Limb (tissue), 2 donors: ENCODE data around the gene LRRC53.

Experiments used
- DNase-seq, 2 donors: peaks; one replicate each; pipeline ENCODE4 v3.0.0-alpha.2; 2016; ENCODE audit errors: extremely low spot score in 2 of 2

The LRRC53 gene

DNA sequence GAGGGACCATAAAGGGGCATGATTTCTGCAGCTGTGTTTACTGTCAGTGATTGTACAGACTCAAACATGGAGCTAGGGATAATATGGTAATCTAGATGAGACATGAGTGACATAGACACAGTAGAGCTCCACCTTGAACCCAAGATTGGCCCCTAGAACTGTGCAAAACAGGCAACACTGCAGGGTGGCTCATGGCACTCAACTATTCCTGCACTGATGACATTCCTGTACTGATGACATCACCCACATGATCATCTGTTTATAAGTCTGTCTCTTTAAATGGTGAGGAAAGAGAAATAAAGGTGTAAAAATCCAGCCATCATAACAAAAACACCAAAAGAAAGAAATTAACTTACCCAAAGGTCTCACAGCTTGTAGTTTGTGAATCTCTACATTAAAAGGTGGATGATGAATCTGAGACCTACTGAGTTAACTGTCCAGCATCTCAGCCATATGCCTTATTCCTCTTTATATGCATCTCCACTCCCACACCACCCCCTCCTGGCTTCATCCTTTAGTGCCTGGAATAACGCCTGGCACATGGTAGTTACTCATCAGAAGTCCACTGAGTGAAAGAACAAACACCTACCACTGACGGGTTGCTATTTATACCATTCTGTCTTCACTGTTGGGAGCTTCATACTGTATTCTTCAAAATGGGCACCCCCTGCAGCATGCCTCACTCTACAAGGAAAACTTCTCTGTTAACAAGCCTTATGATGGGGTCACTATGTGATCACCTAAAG is at the start of gene LRRC53:
Gene LRRC53, minus strand, starts transcription at position 442 of the 746 bp plus-strand sequence. CDS start 29,262 bp downstream, outside the sequence.
- DNase-seq = no peak

DNA sequence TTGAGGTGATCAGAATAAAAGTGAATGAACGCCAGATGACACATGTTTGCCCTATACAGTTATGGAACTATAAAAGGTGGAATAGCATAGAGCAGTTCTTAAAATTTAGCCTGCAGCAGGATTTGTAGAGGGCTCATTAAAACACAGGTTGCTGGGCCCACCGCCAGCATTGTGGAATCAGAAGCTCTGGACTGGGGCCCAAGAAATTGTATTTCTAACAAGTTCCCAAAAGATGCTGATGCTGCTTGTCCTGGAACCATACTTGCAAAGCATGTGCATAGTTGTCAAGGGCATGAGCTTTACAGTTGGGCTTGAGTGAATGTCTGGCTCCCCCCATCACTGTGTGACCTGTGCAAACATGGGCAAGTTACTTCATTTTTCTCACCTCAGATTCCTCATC is 37.5 kb upstream of the LRRC53 start:
- no peak for DNase-seq

GRCh38 chr1:74548961-74549750 is 36.7 kb upstream of the LRRC53 start:
- no peak for DNase-seq

DNA sequence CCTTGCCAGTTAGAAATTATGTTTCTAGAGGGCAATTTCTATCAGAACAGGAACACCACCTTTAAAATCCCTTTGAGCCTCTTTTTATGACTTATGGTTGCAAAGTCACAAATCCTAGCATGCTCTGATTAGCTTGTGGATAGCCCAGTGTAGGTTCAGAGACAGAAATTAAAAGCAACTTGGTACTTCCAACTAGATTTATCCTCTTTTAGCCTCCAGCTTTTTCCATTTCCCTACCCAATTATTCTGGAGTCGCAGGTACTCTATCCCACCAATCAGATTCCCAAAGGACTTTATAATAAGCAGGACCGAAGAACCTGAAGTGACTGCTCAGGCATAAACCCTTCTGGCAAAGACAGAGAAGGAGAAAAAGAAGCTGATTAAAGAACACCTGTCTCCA is 33.4 kb upstream of the LRRC53 start:
- DNase-seq = no peak

GRCh38 chr1:74534241-74534640 is 21.8 kb upstream of the LRRC53 start:
- no peak for DNase-seq

DNA sequence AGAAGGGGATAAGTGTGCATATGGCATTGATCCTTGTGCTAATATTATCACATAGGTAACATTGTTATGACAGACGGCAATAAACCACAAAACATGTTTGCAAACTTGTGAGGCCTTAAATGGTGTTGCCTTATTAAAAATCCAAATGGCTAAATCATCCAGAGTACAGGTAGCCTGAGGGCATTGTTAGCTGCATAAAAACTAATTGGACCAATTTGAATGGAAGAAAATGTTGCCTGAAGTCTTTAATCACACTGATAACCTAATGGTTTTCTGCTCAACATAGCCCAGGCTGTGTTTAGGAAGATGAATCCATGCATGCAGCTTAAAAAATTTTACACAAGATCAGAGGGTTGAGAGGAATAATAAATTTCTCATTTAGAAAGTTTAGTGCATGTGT is 19.4 kb upstream of the LRRC53 start:
- no peak for DNase-seq

DNA sequence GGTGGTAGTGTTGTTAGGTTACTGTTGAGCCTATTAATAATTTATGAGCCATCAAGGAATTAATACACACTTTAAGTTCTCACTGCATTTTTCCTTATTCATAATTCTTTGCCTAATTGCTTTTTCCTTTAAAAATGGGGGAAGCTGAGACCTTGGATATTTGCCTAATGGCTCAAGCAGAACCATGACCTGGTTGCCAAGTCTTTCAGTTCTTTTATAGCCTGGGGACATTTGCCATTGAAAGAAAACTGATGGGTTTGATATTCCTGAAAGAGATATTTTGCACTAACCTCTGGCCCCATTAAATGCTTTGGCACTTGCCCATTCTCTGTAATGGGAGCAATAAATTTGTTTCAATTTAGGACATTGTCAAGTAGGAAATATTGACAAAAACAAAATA is 18.5 kb upstream of the LRRC53 start:
- DNase-seq = no peak

GRCh38 chr1:74528123-74528522 is 15.7 kb upstream of the LRRC53 start:
- DNase-seq = no peak

DNA sequence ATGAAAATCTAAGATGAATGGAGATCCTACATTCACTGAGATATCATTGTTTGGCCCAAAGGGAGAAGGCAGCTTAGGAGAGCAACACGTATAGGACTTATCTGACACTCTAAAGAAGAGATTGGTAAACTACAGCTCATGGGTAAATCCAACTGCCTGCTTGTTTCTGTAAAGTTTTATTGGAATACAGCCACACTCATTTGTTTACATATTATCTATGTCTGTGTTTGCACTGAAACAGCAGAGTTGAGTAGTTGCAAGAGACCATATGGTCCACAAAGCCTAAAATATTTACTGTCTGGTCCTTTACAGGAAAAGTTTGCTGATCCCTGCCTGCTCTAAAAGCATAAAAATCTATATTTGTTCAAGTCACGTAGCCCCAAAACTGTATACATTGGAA is 14.3 kb upstream of the LRRC53 start:
- no peak for DNase-seq

GRCh38 chr1:74523873-74524480 is 11.6 kb upstream of the LRRC53 start:
- no peak for DNase-seq

GRCh38 chr1:74522148-74522547 is 9.7 kb upstream of the LRRC53 start:
- DNase-seq = peak in 1 of 2 donors; percentile 32

DNA sequence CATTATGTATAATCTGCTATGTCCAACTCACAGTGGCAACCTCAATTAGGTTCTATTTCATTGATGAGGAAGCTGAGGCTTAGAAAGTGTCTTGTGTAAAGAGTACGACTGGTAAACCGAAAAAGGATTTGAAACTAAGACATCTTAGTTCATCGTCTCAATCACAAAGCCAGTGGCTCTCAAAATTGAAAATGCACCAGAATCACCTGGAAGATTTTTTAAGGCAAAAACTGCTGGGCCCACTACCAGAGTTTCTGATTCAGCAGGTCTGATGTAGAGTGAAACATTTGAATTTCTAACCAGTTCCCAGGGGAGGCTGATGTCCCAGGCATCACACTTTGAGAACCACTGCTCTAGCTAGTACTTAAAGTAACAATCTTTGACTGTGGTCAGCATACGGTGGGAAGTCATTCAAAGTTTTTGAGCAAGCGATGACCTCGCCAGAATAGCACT is 5.2 kb upstream of the LRRC53 start:
- no peak for DNase-seq

GRCh38 chr1:74513411-74514300 is 1.2 kb upstream of the LRRC53 start:
- no peak for DNase-seq

DNA sequence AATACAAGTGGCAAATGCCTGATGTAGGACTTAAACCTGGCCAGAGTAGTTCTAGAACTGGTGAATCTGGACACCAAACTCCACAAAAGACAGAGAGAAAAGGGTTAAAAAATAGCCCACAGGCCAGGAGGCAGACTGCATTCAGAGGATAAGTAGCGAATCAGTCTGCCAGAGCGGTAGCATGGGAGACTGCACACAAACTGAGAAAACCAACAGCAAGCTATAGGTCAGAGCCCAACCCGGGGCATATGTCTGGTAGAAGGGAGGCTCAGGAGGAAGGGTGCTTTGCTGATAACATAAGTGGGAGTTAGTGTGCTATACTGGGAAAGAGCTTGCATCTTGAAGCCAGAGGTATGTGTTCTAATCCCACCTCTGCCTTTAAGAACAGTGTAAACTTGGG is 4.0 kb downstream of the LRRC53 start:
- no peak for DNase-seq

DNA sequence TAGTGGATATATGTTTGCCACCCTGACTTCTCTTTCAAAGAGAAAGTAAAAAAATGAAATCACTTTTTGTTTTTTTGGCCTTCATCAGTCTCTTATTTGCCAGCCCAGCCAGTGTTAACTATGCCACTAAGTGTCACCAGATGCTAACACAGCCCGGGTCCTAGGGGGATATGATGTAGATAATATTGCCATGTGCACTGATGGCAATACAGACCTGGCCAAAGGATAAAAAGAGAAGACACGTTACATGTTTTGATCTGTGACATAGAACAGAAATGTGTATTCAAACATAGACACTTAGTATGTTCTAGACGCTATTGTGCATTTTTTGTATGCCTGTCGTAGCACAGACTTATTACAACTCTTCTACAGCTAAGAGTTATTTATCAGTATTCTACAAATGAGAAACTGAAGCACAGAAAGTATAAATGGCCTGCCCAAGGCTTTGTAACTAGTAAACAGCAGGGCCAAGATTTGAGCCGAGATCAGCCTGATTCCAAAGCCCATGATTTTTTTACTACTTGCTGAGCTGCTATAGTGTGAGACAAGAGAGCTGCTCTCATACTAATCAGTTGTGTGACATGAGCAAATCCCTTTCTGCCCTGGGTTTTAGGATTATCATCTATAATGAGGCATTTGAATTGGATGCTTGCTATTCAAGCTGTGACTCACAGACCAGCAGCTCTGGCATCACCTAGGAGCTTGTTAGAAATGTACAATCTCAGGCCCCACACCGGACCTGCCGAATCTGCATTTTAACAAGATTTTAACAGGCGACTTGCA is 6.3 kb downstream of the LRRC53 start:
- no peak for DNase-seq

DNA sequence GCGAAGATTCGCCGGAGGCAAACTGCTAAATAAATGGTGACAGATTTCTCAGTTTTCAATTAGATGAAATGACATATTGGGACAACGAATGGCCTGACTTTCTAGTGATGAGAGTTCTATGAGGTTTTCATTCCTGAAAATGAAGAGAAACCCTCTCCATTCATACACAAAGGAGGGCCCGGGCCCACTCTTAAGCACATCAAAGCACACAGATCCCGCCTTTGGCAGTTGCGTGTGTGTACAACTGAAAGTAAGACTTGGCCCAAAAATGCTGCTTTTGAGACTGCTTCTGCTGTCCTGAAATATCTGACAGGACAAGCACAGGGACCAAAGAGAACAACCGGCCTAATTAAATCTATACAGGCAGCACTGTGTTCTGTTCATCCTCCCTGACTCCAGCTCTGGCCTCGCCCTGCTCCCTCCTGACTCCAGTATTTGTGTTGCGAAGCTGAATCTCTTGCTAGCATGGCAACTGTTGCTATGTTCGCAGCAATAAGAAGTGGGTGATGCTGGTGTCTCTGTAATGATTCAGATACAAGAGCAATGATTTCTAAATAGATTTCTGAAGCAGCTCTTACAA is 7.4 kb downstream of the LRRC53 start:
- DNase-seq = peak in 1 of 2 donors; percentile 35

DNA sequence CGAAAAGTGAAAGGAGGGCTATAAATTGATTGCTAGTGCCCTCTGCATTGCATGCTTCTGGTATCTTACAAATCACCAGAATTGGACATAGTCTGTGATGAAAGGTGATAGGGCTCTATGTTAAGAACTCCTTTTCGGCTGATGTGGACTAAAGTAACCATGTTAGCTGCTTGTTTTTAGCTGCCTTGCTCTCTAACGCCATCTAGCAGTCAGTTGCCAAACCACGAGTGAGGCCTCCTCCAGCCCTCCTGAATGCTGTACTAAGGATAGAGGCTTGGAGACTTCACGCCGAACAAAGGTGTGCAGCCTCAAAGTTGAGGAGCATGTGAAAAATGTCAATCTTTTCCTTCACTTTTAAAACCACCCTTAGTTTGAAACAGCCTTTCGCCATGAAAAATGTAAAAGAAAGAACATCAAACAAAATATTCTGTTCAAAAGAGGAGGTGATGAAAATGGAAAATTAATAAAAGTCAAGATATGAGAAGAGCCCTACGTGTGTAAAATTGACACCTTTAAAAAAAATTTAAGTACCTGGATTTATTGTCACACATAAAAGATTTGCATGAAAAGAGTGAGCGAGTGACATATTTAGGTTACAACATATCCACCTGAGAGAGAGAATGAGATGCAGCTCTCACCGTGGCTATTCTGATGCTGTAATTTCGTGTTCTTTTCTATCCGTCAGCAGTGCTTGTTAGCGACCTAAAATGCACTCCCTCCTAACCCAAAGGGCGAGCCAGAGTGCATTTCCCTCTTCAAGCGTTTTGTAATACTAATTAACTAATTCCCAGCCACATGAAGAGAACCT is 8.1 kb downstream of the LRRC53 start:
- DNase-seq = peak; percentile 23 to 74

- DNase-seq = no peak
Observed at GRCh38 chr1:74502858-74503257, 9.6 kb downstream of the LRRC53 start.

DNA sequence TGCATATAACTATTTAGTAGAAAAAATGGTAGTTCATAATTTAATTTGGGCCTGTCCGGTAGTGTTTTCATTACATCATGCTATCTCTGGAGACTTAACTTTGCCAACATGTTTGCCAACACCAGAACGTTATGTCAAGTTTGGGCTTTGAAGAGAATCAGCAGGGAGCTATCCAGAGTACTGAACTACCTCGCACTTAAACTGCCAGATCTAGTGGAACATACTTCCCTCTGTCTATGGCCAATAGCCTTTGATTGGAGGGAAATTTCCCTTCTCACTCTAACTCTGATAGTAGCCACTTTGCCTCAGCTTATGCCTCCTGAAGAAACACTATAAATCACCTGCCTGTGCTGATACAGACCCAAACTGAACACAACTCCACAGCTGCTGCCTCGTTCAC is 10.0 kb downstream of the LRRC53 start:
- DNase-seq = peak in 1 of 2 donors; percentile 71
